ENCODE measurements around the gene ADCY1.
"Not testable (repeated sequence)": the region's sequence is repeated elsewhere in the genome, so short reads cannot be mapped to it uniquely, and the experiment has no call there.

The ADCY1 gene

DNA sequence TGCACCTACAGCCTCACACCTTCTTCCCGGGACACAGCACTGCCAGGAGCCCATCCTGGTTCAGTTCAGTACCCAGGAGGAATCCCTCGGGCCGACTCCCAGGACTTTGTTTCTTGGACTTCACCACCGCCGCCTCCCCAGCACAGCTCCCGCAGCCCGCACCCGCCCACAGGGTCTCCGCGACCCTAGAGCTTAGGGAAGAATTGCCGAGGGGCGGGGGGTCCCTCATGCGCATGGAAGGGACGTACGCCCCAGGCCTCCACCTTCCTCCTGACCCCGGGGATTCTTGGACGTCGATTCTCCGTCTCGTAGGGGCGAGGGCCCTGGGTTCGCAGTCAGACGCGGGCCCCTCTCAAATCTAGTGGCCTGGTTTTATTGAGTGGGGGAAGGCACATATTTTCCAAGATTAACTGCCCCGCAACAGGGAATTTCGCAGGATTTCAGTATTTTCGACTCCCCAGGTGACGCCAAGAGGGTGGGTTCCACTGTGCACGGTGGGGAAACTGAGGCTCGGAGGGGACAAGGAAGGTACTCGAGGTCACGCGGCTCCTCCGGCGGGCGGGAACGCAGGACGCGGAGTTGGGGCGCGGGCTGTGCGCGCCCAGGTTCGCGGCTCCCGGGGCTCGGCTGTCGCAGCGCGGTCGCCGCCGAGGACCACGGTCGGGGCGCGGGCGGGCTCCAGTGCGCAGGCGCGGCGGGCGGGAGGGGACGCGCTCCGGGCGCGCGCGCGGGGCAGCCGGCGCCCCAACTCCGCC, at the start of gene ADCY1:
ADCY1 (plus strand) TSS at position 708 of the 755 bp plus-strand sequence. CDS start 176 bp downstream, outside the sequence.
- no peak for DNase-seq

- no peak for DNase-seq
Observed at GRCh38 chr7:45524445-45524844, 49.7 kb upstream of the ADCY1 start.

- no peak for DNase-seq
Observed at GRCh38 chr7:45525057-45525456, 49.1 kb upstream of the ADCY1 start.

DNA sequence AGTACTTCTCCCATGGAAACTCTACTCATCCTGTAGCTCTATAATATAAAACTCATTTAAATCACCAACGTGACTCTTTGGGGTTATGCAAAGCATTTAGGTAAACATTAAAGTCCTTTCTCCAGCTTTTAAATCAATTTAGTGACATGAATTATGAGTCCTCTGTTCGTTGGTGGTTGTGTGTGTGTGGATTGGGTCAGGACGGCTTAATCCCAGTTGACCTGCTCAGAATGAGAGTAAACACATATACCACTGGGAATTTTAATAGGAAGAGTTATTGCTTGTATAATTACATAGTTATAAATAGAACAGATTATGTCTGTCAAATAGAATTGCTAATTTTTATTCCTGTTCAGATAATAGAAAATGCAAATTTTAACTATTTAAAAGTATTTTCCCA, 30.7 kb upstream of the ADCY1 start:
- DNase-seq, result no peak

DNA sequence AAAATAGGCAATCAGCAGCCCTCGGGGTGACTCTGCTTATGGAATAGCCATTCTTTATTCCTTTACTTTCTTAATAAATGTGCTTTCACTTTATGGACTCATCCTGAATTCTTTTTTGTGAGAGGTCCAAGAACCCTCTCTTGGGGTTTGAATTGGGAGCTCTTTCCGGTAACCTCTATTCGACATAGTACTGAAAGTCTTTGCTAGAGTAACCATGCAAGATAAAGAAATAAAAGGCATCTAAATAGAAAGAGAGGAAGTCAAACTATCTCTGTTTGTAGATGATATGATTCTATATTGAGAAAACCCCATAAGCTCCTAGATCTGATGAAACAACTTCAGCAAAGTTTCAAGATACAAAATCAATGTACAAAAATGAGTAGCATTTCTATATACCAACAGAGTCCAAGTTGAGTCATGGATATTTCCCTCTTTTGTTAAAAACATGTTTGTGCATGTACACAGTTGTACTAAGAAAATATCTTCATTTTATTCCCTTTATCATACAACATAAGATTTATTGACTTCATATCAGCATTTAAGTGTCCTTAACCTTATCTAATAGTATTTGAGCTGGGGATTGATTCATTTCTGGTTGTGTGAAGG, 29.0 kb upstream of the ADCY1 start:
- DNase-seq, result not testable (repeated sequence)

- DNase-seq, result not testable (repeated sequence)
Observed at GRCh38 chr7:45548917-45549316, 25.3 kb upstream of the ADCY1 start.

- DNase-seq, result no peak
Observed at GRCh38 chr7:45563401-45563800, 10.8 kb upstream of the ADCY1 start.

DNA sequence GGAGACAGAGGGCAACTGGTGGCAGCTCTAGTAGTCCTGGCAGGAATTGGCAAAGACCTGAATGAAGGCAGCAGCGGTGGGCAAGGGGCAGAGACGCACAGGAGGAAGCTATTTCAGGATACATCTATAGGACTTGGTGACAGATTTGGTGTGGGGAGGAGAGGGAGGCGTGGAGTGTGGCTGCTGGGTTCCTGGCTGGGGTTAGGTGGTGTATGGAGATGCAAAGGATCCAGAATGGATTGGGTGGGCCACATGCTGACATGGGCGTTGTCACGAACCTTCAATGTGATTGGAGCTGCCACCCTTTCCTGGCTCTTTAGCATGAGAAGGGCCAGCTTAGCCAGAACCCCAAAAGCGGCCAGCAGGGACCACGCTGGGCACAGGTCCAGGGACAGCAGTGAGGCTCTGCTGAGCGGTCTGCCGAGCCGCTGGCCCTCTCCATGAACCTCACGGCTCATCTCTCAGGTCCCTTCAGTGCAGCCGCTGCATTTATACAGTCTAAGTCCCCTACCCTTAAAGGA, 10.2 kb upstream of the ADCY1 start:
- DNase-seq, result no peak

DNA sequence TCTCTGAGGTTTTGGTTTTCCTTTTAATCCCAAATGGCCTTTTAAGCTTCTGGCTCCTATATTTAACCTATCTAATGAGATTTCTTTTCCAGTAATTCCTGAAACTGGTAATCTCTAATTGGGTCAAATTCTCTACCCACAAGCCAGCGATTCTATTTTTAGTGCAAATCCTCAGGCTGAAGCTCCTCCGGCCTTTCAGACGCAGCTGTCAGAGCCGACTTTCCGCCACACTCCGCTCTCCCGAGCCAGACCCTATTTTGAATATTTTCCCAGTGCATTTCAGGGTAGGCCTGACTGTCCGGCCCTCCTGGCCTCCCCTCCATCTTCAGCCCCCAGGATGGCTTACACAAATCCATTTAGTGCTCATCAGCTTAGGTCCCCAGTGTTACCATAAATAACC, 9.7 kb upstream of the ADCY1 start:
- DNase-seq, result no peak

DNA sequence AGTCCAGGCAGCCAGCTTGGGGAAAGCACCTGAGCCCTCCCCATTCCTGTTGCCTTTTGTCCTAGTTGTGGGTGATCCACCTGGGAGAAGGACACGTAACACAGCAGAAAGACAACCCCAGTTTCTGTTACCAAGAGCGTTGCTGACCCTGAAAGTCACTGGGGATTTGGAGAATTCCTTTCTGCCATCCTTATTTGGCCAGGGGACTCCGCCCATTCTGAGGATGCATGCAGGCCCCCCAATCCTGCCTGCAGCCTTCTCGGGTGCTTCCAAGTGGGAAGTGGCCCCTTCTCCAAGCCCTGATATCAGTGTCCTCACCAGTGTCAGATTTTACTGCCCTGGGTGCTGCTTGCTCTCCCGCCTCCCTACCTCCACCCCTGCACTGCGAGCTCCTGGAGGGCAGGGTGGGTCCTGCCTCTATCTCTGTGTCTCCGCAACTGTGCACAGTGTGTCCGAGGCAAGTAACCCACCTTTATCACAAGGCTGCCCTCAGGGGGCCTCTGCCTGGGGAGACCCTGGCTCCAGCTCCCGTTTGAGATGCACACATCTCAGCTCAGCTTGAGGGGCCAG, 9.2 kb upstream of the ADCY1 start:
- DNase-seq, result no peak

DNA sequence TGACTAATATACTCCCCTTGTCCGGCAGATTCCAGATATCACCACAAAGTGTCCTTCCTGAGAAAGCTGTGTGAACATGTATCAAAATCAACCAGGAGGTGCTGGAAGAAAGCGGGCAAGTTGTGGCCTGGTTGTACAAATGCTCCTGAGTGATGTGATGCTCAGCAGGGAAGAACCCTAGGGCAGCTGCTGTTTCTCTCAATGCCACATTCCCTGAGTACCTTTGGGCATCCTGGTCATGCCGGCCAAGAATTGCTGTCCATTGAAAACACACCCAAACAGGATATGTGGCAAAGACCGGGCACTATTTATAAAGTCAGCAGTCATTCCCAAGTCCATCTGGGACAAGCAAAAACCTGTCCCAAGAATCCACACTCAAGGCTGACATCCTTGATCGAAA, 7.8 kb upstream of the ADCY1 start:
- no peak for DNase-seq

GRCh38 chr7:45566961-45567360, 7.2 kb upstream of the ADCY1 start:
- no peak for DNase-seq

DNA sequence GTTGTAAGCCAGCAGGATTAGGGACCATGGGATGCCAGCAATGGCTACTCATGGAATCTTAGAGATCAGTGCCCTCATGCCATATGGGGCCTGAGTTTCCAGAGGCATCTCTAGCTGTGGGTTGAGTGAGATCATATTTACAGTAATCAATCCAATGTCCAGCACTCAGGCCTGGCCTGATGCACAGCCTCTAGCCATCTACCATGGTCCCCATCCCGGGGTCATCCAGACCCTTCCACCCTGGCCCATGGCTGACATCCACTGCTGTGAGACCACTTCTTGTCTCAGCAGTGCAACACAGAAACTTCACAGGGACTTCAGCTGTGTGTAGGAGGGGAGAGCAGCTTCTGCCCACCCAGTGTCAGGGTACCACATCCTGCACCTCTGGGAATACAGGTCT, 6.5 kb upstream of the ADCY1 start:
- DNase-seq, result no peak

DNA sequence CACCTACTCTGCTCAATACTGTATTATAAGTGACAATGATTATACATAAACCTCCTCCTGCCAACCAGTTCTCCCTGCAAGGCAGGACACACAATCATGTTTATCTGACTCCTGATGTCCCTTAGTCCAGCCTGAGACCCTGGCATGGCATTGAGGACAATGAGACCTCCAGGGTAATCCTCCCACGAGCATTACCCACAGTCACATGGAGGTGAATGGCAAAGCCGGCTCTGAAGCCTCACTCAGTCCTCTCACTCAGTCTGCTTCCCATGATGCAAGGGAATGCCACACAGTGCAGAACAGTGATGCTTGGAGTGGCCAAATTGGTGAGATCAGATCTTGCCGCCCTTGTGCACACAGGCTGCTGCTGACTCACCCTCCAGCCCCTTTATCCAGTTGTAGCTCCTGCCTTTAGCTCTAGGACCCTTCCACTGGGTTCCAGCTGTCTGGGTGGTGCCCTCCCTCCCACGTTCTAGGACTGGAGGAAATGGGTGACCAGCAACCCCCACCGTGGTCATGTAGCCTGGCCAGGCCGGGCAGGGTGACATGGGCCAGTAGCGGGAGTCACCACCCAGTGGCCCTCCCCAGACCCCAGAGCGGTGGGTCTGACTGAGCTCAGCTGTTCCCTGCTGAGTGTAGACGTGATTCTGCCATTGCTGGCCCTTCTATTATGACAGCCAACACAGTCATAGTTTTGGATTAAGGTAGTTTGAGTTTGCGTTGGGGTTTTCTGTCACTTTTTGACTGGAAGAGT, 5.5 kb upstream of the ADCY1 start:
- no peak for DNase-seq

GRCh38 chr7:45569290-45569685, 4.9 kb upstream of the ADCY1 start:
- no peak for DNase-seq

- DNase-seq, result no peak
Observed at GRCh38 chr7:45570797-45571196, 3.4 kb upstream of the ADCY1 start.

DNA sequence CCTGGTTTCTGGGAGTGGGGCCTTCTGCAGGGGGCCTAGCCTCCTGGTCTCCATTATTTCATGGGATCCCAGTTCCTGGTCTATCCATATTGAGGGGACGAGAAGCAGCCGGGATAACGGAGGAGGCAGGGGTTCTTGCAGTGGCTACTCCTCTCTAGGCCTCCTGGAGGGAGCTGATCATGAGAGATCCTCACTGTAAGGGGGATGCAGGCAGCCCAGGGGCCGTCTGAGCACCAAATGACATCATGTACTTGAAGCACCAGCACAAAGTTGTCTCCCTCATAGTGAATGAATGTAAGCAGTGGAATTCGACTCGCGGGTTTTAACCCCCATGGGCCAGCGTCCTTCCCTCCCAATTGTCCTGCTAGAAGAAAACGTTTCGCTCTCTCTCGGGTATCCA, 964 bp upstream of the ADCY1 start:
- DNase-seq, result no peak

GRCh38 chr7:45574416-45574668, 174 bp downstream of the ADCY1 start:
- no peak for DNase-seq

DNA sequence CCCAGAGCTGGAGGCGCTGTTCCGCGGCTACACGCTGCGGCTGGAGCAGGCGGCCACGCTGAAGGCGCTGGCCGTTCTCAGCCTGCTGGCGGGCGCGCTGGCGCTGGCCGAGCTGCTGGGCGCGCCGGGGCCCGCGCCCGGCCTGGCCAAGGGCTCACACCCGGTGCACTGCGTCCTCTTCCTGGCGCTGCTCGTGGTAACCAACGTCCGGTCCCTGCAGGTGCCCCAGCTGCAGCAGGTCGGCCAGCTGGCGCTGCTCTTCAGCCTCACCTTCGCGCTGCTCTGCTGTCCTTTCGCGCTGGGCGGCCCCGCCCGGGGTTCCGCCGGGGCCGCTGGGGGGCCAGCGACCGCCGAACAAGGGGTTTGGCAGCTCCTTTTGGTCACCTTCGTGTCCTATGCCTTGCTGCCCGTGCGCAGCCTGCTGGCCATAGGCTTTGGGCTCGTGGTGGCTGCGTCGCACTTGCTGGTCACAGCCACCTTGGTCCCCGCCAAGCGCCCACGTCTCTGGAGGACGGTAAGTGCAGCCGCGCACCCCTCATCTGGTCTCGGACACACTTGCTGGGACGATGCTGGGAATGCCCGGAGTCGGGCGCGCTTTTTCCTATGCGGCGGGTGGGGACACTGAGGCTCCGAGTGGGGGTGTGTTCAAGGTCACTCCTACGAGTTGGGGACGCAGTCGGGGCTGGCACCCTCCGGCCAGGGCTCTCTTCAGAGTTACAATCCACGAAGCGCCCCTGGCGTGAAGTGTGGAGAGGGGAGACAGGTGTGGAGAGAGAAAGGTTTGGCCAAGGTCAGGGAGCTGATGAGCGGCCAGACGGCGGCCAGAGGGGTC, 717 bp downstream of the ADCY1 start:
- no peak for DNase-seq

GRCh38 chr7:45575501-45576248, 1.5 kb downstream of the ADCY1 start:
- DNase-seq, result no peak

GRCh38 chr7:45576249-45576929, 2.2 kb downstream of the ADCY1 start:
- DNase-seq, result no peak
